ENCODE data around the gene BRME1.
"Not testable (repeated sequence)": the region's sequence is repeated elsewhere in the genome, so short reads cannot be mapped to it uniquely, and the experiment has no call there.

Gene BRME1

GRCh38 chr19:13926715-13927114 lies 20.8 kb upstream of the BRME1 start:
- no peak for DNase-seq (ENCODE audit: low read depth)

- no peak for DNase-seq (ENCODE audit: low read depth)
Measured at GRCh38 chr19:13926010-13926409, 20.1 kb upstream of the BRME1 start.

GRCh38 chr19:13923194-13923987 lies 17.5 kb upstream of the BRME1 start:
- no peak for DNase-seq (ENCODE audit: low read depth)

GRCh38 chr19:13922118-13922517 lies 16.2 kb upstream of the BRME1 start:
- not testable (repeated sequence) for DNase-seq (ENCODE audit: low read depth)

GRCh38 chr19:13920940-13921747 lies 15.2 kb upstream of the BRME1 start:
- no peak for DNase-seq (ENCODE audit: low read depth)

- no peak for DNase-seq (ENCODE audit: low read depth)
Measured at GRCh38 chr19:13920524-13920923, 14.6 kb upstream of the BRME1 start.

GRCh38 chr19:13918726-13919411 lies 13.0 kb upstream of the BRME1 start:
- no peak for DNase-seq (ENCODE audit: low read depth)

- DNase-seq (ENCODE audit: low read depth), result no peak
Measured at GRCh38 chr19:13917888-13918406, 12.0 kb upstream of the BRME1 start.

GRCh38 chr19:13914777-13915176 lies 8.9 kb upstream of the BRME1 start:
- no peak for DNase-seq (ENCODE audit: low read depth)

- no peak for DNase-seq (ENCODE audit: low read depth)
Measured at GRCh38 chr19:13913352-13913751, 7.4 kb upstream of the BRME1 start.

GRCh38 chr19:13909430-13909829 lies 3.5 kb upstream of the BRME1 start:
- DNase-seq (ENCODE audit: low read depth), result no peak

- no peak for DNase-seq (ENCODE audit: low read depth)
Measured at GRCh38 chr19:13908674-13909073, 2.8 kb upstream of the BRME1 start.

- DNase-seq (ENCODE audit: low read depth), result no peak
Measured at GRCh38 chr19:13906910-13907309, 993 bp upstream of the BRME1 start.

GRCh38 chr19:13906521-13906904 lies 596 bp upstream of the BRME1 start:
- peak; percentile 20 for DNase-seq (ENCODE audit: low read depth)

GRCh38 chr19:13902993-13903555 lies 2.8 kb downstream of the BRME1 start:
- DNase-seq (ENCODE audit: low read depth), result no peak

GRCh38 chr19:13899912-13900584 lies 5.9 kb downstream of the BRME1 start:
- DNase-seq (ENCODE audit: low read depth), result no peak

- DNase-seq (ENCODE audit: low read depth), result no peak
Measured at GRCh38 chr19:13899393-13899792, 6.5 kb downstream of the BRME1 start.

GRCh38 chr19:13896227-13896626 lies 9.7 kb downstream of the BRME1 start:
- no peak for DNase-seq (ENCODE audit: low read depth)

GRCh38 chr19:13894552-13894951 lies 11.4 kb downstream of the BRME1 start:
- no peak for DNase-seq (ENCODE audit: low read depth)

GRCh38 chr19:13892870-13893269 lies 13.0 kb downstream of the BRME1 start:
- no peak for DNase-seq (ENCODE audit: low read depth)

GRCh38 chr19:13890136-13890535 lies 15.8 kb downstream of the BRME1 start:
- DNase-seq (ENCODE audit: low read depth), result no peak

GRCh38 chr19:13888281-13888680 lies 17.6 kb downstream of the BRME1 start:
- DNase-seq (ENCODE audit: low read depth), result no peak
